HG03565 (cell line): ENCODE measurements around the gene MT1HL1.
"Not testable (repeated sequence)": the region's sequence is repeated elsewhere in the genome, so short reads cannot be mapped to it uniquely, and the experiment has no call there.

Source experiments
- ATAC-seq: cut with Tn5 transposase; IDR thresholded peaks from one replicate; pipeline ENCODE4 v1.9.1; 2021; ENCODE audit warnings: mild to moderate bottlenecking, moderate library complexity; ENCODE audit not compliant: unreplicated experiment

Gene MT1HL1

DNA sequence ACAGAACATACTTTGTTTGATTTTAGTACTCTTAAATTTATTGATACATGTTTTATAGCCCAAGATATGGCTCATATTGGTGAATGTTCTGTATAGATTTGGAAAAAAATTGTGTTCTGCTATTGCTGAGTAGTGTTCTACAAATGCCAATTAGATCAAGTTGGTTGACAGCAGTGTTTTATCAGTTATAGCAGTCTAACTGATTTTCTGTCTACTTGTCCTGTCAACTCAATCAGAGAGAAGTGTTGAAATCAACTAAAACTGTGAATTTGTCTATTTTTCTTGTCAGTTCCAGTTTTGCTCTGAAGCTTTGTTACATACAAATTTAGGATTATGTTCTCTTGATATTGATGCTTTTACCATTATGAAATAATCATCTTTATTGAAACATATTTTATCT lies 14.7 kb upstream of the MT1HL1 start:
- ATAC-seq, result no peak

DNA sequence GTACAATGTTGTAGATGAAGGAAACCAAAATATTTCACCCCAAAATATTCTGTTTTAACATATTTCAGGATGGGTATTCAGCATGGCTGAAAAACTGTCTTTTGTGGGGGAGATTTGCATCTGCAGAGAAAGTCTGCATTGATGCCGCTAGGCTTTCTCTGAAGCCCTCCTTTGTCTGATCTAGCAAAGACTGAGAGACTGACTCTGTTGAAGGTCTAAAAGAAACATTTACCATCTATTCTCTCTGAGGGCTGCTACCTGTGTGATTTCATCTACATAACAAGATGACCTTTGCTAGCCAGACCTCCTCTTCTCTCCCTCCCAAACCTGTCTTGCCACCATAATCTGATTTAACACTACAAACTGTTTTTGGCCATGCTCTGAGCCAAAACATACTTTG lies 12.4 kb upstream of the MT1HL1 start:
- ATAC-seq, result no peak

DNA sequence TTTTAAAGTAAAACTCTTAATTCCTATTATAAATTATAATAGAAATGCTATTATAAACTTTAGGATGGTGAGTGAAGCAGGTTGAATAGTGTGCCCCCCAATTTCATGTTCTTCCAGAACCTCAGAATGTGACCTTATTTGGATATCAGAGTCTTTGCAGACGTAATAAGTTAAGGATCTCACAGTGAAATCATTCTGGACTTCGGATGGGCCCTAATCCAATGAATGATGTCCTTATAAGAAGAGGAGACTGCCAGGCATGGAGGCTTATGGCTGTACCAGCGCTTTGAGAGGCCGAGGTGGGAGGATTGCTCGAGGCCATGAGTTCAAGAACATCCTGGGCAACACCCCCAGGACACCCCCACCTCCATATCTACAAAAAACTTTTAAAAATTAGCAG lies 9.4 kb upstream of the MT1HL1 start:
- ATAC-seq, result no peak

DNA sequence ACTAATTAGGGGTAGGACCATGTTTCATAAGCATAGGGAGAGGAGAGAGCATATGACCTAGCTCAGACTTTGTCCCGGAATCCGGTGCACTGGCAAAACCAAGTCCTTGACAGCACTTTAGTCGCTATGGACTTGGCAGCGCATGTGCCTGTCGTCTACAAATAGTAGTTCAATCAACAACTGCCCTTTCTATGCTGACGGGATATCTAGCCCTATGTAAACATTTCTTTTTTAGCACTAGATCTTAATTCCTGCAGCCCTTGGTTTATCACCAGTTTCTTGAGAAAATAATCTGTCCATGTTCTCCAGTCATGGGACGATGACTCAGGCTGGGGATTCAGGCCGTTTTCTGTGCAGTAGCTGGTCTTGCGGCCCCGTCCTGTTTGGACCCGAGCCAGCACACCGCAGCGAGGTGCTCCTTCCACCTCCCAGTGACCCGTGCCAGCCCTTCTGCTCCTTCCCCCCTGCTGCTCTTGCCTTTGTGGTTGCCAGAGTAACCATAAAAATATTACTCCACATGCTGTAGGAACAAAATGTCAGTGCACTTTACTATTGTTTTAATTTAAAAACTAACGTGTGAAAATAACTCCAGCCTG lies 8.6 kb upstream of the MT1HL1 start:
- no peak for ATAC-seq

DNA sequence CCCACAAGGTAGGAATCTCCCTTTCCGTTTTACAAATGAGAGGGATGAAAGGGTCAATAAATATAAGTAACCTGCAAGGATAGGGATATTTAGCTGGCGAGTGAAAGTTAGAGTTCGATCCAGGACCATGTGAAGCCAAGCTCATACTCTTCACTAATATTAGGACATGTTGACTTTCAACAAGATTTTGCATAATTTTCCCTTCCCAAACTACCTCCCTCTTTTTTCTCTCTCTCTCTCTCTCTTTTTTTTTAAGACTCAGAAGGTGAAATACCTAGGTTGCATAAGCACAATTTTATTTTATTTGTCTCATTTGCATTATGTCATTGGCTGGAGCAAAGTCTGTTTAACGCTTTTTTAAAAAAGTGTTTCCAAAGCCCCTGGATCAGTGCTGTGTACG lies 8.1 kb upstream of the MT1HL1 start:
- no peak for ATAC-seq

DNA sequence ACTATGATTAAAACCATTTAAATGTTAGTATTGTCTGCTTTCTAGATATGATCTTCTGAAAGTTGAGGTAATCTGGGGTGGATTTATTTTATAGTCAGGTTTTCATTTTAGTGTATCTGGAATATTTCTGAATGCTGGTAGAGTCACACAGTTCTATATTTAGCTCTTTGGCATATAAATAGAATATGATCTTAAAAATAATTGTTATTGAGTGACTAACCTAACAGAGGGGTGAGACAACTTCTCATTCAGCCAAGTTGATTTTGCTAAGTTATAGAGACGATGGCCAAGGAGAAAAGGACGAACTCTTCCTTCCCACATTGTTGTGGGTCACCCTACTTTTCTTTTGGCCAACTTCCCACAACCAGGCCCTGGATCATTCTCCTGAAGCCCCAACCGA lies 7.2 kb upstream of the MT1HL1 start:
- no peak for ATAC-seq

DNA sequence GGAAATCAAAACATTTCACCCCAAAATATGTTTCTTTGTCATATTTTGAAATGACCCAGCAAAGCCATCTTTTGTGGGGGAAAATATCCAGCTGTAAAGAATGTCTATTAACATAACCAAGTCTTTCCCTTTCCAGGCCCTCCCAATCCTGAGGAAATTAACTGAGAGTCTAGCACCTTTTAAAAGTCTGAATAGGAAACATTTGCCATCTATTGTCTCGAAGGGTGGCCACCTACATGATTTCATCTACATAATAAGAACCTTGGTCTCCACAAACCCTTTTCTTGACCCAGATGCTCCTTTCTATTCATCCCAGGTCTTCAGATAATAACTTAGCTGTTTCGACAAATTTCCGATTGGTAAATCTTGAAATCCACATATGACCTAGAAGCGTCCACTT lies 5.4 kb upstream of the MT1HL1 start:
- no peak for ATAC-seq

DNA sequence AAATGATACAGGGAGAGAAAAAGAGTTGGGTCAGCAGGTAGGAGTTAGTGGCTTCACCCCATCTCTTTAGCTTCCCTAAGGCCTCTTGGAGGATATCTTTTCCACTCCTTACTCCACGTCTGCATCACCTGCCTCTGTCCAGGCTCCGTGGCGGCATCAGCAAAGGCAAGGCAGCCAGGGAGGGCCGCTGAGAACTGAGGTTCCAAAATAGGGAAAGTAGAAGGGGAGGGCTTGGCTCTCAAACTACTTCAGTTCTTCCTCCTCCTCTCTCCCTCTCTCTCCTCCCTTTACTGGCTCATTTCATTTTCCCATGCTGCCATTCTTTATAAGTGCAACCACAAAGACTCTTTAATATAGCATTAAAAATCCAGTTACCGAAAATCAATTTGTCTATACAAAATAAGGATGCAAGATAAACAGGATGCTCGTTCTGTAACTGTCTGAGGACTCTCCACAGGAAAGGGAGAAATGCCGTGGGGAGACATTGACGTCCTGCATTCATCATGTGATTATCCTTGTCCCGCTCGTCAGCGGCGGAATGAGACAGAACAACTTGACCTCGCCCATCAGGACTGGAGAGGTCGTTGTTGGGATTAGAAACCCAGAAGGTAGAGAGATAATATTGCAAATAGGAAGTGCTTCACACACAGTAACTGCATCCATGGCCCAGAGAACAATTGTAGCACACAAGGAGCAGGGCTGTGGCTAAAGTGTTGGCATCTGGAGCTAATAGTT lies 3.1 kb upstream of the MT1HL1 start:
- no peak for ATAC-seq

DNA sequence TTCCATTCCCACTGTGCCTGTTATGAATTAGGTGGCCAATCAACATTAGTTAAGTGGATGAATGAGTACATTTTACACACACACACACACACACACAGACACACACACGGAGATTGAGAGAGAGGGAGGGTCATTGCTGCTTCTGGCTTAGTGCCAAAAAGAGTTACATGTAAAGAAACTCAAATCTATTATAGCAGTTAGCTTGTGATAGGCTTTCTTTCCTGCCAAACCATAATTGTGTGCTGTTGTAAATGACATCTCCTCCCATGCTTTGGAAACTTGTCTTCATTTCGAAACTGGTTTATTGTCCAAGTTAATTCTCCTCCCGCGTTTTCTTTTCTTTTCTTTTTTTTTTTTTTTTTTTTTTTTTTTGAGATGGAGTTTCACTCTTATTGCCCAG lies 1.4 kb upstream of the MT1HL1 start:
- no peak for ATAC-seq

DNA sequence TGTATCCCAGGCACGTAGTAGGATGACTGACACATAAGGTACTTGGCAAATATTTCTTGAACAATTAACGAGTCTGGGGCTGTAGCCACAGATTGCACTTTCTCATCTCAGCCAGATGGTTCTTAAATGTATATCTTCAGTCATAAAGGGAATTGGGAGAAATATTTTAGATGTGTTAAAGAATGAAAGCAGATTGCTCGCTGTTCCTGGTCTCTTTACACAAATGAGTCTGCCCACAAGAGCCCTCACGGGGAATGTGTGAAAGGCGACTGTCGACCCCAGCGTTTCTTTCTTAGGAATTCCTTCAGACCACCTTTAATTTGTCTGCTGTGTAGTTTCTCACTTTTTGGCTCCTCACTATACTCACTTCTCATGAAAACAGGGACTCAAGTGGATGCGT lies 725 bp downstream of the MT1HL1 start:
- ATAC-seq, result no peak

DNA sequence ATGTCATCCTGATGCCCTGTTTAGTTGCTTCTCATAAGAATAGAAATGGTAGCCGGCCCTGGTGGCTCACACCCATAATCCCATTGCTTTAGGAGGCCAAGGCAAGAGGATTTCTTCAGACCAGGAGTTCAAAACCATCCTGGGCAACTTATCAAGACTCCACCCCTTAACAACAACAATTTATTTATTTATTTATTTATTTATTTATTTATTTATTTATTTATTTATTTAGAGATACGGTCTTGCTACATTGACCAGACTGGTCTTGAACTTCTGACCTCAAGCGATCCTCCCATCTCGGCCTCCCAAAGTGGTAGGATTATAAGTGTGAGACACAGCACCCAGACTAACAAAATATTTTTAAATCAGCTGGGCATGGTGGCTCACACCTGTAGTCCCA lies 4.0 kb downstream of the MT1HL1 start:
- ATAC-seq, result no peak

DNA sequence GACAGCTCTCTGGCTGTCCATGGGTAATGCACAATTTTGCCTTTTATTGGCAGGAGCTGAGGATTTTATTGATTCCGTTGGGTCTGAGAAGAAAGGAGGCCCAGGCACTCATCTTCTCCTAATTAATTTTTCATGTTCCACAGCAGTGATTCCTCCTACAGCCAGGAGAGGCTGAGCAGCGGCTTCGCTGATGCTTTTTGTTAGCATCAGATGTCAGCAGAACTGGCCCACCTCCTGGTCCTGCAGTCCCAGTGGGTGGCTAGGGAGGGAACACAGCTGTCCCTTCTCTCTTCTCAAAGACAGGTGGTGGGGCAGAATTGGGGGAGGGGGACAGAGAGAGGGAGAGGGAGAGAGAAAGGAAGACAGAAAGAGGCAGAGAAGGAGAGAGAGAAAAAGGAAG lies 5.7 kb downstream of the MT1HL1 start:
- ATAC-seq, result no peak

DNA sequence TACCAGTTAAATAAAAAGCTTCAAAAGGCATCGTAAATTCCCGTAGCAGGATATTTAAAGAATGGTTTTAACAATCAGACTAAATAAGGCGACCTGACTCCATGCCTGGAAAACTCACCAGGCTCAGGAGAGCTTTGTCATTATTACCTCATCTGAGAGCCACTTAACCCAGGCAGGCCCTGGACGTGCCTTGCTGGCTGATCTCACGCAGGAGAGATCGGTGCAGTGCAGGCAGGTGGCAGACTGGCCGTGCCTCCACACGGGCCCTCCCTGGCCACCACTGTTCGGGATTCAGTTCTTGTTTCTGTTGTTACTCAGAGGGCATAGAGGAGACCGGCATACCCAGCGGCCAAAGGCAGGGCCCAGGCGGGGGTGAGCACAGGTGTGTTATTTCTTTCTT lies 6.4 kb downstream of the MT1HL1 start:
- no peak for ATAC-seq

DNA sequence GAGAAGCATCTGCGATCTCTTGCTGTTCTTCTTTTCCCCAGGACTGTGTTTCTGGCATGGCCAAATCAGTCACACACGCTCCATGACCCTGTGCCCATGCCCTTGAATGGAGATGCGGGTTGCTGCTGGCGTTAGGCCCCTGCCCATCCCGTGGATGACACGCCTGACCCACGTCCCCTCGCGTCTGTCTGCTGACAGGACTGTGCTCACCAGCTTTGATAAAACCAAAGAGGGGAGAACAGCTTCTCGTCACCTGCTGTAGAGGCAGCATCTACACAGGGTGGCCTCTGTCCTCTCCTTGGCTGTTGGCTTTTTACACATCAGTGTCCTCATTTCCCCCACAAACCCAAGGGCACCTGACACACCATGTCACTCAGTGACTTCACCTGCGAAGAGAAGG lies 6.9 kb downstream of the MT1HL1 start:
- ATAC-seq, result no peak

DNA sequence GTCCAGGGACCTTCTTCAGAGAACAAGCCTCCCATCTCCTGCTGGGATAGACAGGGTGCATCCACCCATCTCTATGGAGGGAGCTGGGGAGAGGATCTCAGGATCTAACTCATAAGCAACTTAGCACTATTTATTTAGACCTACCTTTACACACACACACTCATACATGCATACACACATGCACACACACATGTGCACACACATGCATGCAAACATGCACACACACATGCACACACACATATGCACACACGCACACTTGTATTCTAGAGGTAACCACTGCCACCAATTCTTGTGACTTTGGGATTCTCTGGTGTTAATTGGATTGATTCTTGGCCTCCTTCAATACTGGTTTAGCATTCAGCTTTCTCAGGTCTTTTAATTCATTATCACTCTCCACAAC lies 9.8 kb downstream of the MT1HL1 start:
- no peak for ATAC-seq

DNA sequence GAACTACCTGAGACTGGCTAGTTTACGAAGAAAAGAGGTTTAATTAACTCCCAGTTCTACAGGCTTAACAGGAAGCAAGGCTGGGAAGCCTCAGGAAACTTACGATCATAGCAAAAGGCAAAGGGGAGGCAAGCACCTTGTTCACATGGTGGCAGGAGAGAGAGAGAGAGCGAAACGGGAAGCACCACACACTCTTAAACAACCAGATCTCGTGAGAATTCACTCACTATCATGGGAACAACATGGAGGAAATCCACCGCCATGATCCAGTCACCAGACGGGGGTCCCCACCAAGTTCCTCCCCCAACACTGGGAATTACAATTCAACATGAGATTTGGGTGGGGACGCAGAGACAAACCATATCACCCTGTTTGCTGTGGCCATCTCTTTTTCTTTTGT lies 11.8 kb downstream of the MT1HL1 start:
- no peak for ATAC-seq

DNA sequence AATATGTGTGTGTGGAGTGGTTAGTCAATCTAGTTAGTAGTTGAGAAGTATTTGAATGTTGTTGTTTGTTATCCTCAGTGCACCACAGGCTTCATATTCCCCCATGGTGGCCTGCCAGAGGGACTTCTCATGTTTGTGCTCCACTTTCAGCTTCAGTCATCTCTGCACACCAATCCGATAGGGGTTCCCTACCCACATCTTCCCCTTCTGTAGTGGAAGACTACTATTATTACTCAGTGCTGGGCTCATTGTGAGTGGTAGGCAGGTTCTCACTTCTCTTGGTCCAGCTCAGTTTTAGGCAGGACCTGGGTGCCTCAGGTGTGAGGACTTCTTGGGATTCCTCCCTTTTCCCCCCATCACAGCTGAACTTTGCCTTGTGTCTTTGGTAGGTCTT lies 14.2 kb downstream of the MT1HL1 start:
- peak; percentile 46 for ATAC-seq

DNA sequence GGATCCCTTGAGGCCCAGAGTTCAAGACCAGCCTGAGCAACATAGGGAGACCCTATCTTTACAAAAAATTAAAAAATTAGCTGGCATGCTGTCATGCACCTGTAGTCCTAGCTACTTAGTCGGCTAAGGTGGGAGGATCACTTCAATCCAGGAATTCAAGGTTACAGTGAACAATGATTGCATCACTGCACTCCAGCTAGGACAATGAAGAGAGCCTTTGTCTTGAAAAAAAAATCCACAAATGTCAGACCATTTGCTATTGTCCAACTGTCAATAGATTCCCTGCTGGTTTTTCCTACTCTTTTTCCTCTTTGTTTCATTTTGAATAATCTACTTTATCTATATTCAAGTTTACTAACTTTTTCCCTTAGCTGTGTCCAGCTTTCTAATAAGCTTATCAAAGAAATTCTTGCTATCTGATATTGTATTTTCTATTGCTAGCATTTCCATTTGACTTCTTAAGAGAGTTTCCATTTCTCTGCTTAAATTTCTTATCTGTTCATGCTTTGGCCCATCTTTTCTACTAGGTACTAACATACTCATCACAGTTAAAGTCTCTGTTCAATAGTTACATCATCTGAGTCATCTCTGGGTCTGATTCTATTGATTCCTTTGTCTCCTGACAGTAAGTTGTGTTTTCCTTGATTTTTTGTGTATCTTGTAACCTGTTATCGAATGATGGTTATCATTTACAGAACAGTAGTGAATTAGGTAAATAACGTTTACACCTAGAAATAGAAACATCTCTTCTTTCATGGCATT lies 14.8 kb downstream of the MT1HL1 start:
- ATAC-seq, result no peak

DNA sequence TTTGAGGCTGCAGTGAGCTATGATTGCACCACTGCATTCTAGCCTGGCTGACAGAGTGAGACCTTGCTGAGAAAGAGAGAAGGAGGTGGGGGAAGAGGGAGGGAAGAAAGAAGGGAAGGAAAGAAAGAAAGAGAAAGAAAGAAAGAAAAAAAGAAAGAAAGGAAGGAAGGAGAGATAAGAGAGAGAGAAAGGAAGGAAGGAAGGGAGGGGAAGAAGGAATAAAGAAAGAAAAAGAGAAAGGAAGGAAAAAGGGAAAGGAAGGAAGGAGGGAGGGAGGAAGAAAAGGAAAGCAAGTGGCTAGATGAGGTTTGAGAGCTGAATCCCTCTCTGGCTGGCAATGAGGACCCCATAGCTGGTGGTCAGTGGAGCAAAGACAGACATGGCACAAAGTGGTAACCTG lies 20.4 kb downstream of the MT1HL1 start:
- ATAC-seq, result no peak

DNA sequence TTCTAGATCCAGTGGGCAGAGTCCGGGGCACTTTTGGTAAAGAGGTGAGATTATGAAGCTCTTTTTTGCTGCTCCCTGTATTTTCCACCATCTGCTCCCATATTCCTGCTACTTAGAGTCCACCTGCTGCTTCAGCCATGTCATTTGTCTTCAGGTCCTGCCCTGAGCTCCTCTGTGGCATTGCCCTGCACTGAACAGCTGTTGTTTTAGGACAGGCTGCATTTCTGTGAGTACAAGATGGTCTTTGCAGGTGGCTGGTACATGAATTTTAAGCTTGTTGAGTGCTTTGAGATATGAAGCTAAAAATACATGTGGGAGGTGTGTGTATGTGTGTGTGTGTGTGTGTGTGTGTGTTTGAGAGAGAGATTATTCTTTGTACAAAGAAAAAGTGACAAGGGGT lies 21.9 kb downstream of the MT1HL1 start:
- ATAC-seq, result no peak

DNA sequence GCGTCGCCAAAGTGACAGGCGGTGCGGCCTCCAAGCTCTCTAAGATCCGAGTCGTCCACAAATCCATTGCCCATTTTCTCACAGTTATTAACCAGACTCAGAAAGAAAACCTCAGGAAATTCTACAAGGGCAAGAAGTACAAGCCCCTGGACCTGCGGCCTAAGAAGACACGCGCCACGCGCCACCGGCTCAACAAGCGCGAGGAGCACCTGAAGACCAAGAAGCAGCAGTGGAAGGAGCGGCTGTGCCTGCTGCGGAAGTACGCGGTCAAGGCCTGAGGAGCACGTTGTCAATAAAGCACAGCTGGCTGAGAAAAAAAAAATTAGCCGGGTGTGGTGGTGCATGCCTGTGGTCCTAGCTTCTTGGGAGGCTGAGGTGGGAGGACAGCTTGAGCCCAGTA lies 22.8 kb downstream of the MT1HL1 start:
- ATAC-seq, result not testable (repeated sequence)

DNA sequence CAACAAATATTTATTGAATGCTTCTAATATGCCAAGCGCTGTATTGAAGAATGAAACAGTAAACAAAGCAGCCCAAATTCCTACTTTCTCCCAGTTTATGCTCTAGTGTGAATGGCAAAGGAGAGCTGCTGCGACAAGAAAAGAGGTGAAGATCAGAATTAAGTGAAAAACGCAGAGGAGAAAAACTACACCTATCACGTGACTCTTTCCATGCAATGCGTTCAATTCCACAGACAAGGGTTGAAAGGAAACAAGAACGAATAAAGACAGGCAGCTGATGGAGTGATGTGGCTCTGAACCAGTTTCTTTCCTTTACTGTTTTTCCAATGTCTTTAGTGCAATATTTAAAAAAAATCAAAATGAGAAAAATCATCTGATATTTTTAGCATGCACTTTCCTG lies 23.6 kb downstream of the MT1HL1 start:
- ATAC-seq, result no peak
